Measurements from ENCODE around the gene RNF169. TPM values are rescaled to one million over a fixed set of nuclear protein-coding genes. Genes with fewer than 3 reads are reported as not detected.
A peak's percentile ranks its signal among the peaks of the same experiment; 100 is the strongest.

RNF169 gene
- total RNA-seq, result 10 to 100 TPM in 3 of 5 donors, 1 to 10 TPM in 2; 7.0 to 28.1 (median 14.5) TPM
- 1 to 10 TPM; 2.1 to 2.9 (median 2.6) TPM for polyA plus RNA-seq
- long read RNA-seq, donor 1, result 0 reads
- long read RNA-seq, donor 2, result 0 reads
- long read RNA-seq, donor 3, result 0 reads
- long read RNA-seq, donor 4, result 0 reads
- long read RNA-seq, donor 5, full-length matches to known transcripts, result 2 of 2 reads
- long read RNA-seq, donor 5, partial matches to known transcripts, result 0 of 2 reads
- long read RNA-seq, donor 5, other reads (novel, unspliced or antisense), result 0 of 2 reads
- long read RNA-seq, donor 6, full-length matches to known transcripts, result 4 of 4 reads
- long read RNA-seq, donor 6, partial matches to known transcripts, result 0 of 4 reads
- long read RNA-seq, donor 6, other reads (novel, unspliced or antisense), result 0 of 4 reads
- long read RNA-seq, donor 7, full-length matches to known transcripts, result 5 of 5 reads
- long read RNA-seq, donor 7, partial matches to known transcripts, result 0 of 5 reads
- long read RNA-seq, donor 7, other reads (novel, unspliced or antisense), result 0 of 5 reads
- long read RNA-seq, donor 8, full-length matches to known transcripts, result 1 of 1 reads
- long read RNA-seq, donor 8, partial matches to known transcripts, result 0 of 1 reads
- long read RNA-seq, donor 8, other reads (novel, unspliced or antisense), result 0 of 1 reads
- long read RNA-seq, donor 9, result 0 reads
- long read RNA-seq, donor 10, result 0 reads

GRCh38 chr11:74748211-74749126 lies at the start of gene RNF169:
RNF169 (plus strand) TSS chr11:74748849; CDS start chr11:74748881, 32 bp downstream.
- Histone ChIP-seq H3K36me3 (no peaks in the 10 kb centered on the region), H3K4me3 (peak within 1 kb of the TSS; percentile 77 to 88 (median 83)), H3K4me1 (peaks cover 21 to 49% (median 36%) of the 10 kb centered on the region in 4 donors), H3K27me3 (no peaks in the 10 kb centered on the region), H3K9me3 (no peaks in the 10 kb centered on the region), H3K27ac (peak within 1 kb of the TSS; percentile 89 to 99 (median 94))
- WGBS, 5 donors, result 1 to 3% (median 2%) methylated on average over 15 to 47 of the region's 47 CpGs
- no peak for TF ChIP-seq CTCF (IDR thresholded peaks at IDR 0.05)
- peak in 1 of 4 donors; percentile 26 for TF ChIP-seq POLR2A (IDR thresholded peaks at IDR 0.05)
- TF ChIP-seq EP300 (IDR thresholded peaks at IDR 0.05), result no peak
- TF ChIP-seq POLR2AphosphoS5 (IDR thresholded peaks at IDR 0.05), result peak; percentile 4 to 81 (median 78)
- intact Hi-C loops (cut with DNase I; ENCODE audit: low total_unique reads), result no loop called here
- DNase-seq, result peak; percentile 94 to 99

- Histone ChIP-seq H3K27me3 (no peaks in the 10 kb centered on the region), H3K36me3 (peaks cover 0 to 18% (median 4%) of the 10 kb centered on the region in 4 donors), H3K27ac (peak overlapping the region in 2 of 5 donors; percentile 86 to 91), H3K4me1 (peaks cover 12 to 32% (median 25%) of the 10 kb centered on the region in 4 donors), H3K4me3 (no peak overlapping the region), H3K9me3 (no peaks in the 10 kb centered on the region)
- intact Hi-C loops (cut with DNase I; ENCODE audit: low total_unique reads), result no loop called here
- WGBS, 5 donors, result 74 to 84% (median 83%) methylated on average over 9 of the region's 9 CpGs
- TF ChIP-seq POLR2A (IDR thresholded peaks at IDR 0.05), result no peak
- TF ChIP-seq EP300 (IDR thresholded peaks at IDR 0.05), result no peak
- no peak for TF ChIP-seq CTCF (IDR thresholded peaks at IDR 0.05)
- no peak for TF ChIP-seq POLR2AphosphoS5 (IDR thresholded peaks at IDR 0.05)
- DNase-seq, result no peak
These were observed 48.8 kb upstream of the RNF169 start for GRCh38 chr11:74699615-74700396.

GRCh38 chr11:74701351-74701750 lies 47.3 kb upstream of the RNF169 start:
- DNase-seq, result no peak
- no peak for TF ChIP-seq EP300 (IDR thresholded peaks at IDR 0.05)
- TF ChIP-seq POLR2A (IDR thresholded peaks at IDR 0.05), result no peak
- no peak for TF ChIP-seq CTCF (IDR thresholded peaks at IDR 0.05)
- H3K27me3 ChIP-seq, result no peaks in the 10 kb centered on the region
- no peak overlapping the region for H3K4me3 ChIP-seq
- peaks cover 0 to 29% (median 10%) of the 10 kb centered on the region in 4 donors for H3K36me3 ChIP-seq
- peaks cover 12 to 24% (median 17%) of the 10 kb centered on the region in 4 donors for H3K4me1 ChIP-seq
- H3K9me3 ChIP-seq, result no peaks in the 10 kb centered on the region
- intact Hi-C loops (cut with DNase I; ENCODE audit: low total_unique reads), result no loop called here
- 49 to 63% (median 58%) methylated on average over 8 of the region's 8 CpGs for WGBS, 5 donors
- peak overlapping the region in 1 of 5 donors; percentile 50 for H3K27ac ChIP-seq
